ENCODE measurements around the gene TPBG. TPM values are rescaled to one million over a fixed set of nuclear protein-coding genes. Genes with fewer than 3 reads are reported as not detected.

The TPBG gene
- total RNA-seq, 2 donors from 2014 or later = 0.43 to 1.9 TPM

- H3K4me3 Mint-ChIP-seq = no peak overlapping the region
- H3K36me3 Mint-ChIP-seq (ENCODE audit: low read depth) = no peaks in the 10 kb centered on the region
- no peak overlapping the region for H3K27ac Mint-ChIP-seq
- H3K27me3 Mint-ChIP-seq = no peaks in the 10 kb centered on the region
- H3K9me3 Mint-ChIP-seq = no peaks in the 10 kb centered on the region
- peak; percentile 37 for ATAC-seq (replicated peaks)
- no peaks in the 10 kb centered on the region for H3K4me1 Mint-ChIP-seq
Measured at GRCh38 chr6:82396964-82397751, 33.5 kb downstream of the TPBG start.

GRCh38 chr6:82397962-82398692 is 34.5 kb downstream of the TPBG start:
- Mint-ChIP-seq H3K4me1 (no peaks in the 10 kb centered on the region), H3K27ac (no peak overlapping the region), H3K4me3 (no peak overlapping the region), H3K9me3 (no peaks in the 10 kb centered on the region), H3K27me3 (no peaks in the 10 kb centered on the region), H3K36me3 (ENCODE audit: low read depth) (no peaks in the 10 kb centered on the region)
- ATAC-seq (replicated peaks) = no peak

- Mint-ChIP-seq H3K9me3 (no peaks in the 10 kb centered on the region), H3K36me3 (ENCODE audit: low read depth) (no peaks in the 10 kb centered on the region), H3K4me3 (no peak overlapping the region), H3K27me3 (peaks cover 13% of the 10 kb centered on the region), H3K4me1 (no peaks in the 10 kb centered on the region), H3K27ac (no peak overlapping the region)
- ATAC-seq (replicated peaks) = no peak
Measured at GRCh38 chr6:82408952-82409431, 45.4 kb downstream of the TPBG start.

- H3K4me1 Mint-ChIP-seq = no peaks in the 10 kb centered on the region
- peaks cover 8% of the 10 kb centered on the region for H3K27me3 Mint-ChIP-seq
- no peaks in the 10 kb centered on the region for H3K9me3 Mint-ChIP-seq
- H3K27ac Mint-ChIP-seq = no peak overlapping the region
- no peaks in the 10 kb centered on the region for H3K36me3 Mint-ChIP-seq (ENCODE audit: low read depth)
- no peak for ATAC-seq (replicated peaks)
- H3K4me3 Mint-ChIP-seq = no peak overlapping the region
Measured at GRCh38 chr6:82410151-82410648, 46.6 kb downstream of the TPBG start.

- no peak for ATAC-seq (replicated peaks)
- Mint-ChIP-seq H3K36me3 (ENCODE audit: low read depth) (no peaks in the 10 kb centered on the region), H3K27me3 (peaks cover 5% of the 10 kb centered on the region), H3K4me1 (no peaks in the 10 kb centered on the region), H3K4me3 (no peak overlapping the region), H3K9me3 (no peaks in the 10 kb centered on the region), H3K27ac (no peak overlapping the region)
Measured at GRCh38 chr6:82413868-82414267, 50.3 kb downstream of the TPBG start.

- no peak for ATAC-seq (replicated peaks)
- H3K27me3 Mint-ChIP-seq = peaks cover 5% of the 10 kb centered on the region
- no peaks in the 10 kb centered on the region for H3K36me3 Mint-ChIP-seq (ENCODE audit: low read depth)
- H3K9me3 Mint-ChIP-seq = no peaks in the 10 kb centered on the region
- H3K4me1 Mint-ChIP-seq = no peaks in the 10 kb centered on the region
- no peak overlapping the region for H3K27ac Mint-ChIP-seq
- no peak overlapping the region for H3K4me3 Mint-ChIP-seq
Measured at GRCh38 chr6:82415820-82416219, 52.2 kb downstream of the TPBG start.

GRCh38 chr6:82416346-82416745 is 52.7 kb downstream of the TPBG start:
- Mint-ChIP-seq H3K9me3 (no peaks in the 10 kb centered on the region), H3K4me1 (no peaks in the 10 kb centered on the region), H3K27ac (no peak overlapping the region), H3K36me3 (ENCODE audit: low read depth) (no peaks in the 10 kb centered on the region), H3K27me3 (peaks cover 5% of the 10 kb centered on the region), H3K4me3 (no peak overlapping the region)
- no peak for ATAC-seq (replicated peaks)

Other genes starting within 250 kb of the TPBG start
- 10 to 100 TPM; 19.5 to 23.5 TPM for gene IBTK, start 116.1 kb upstream of the TPBG start, total RNA-seq

Measured in activated T-helper 17 cell treated with anti-CD3 and anti-CD28 coated beads, Interleukin-2, amount 50 U/mL, for 72 hours (primary cell).